HL-60 (cell line): Measurements from ENCODE around the gene HDGF.

Source experiments
- DNase-seq, 2 experiments: peaks; one replicate each; pipeline ENCODE4 v3.0.0-alpha.2; 2010 to 2020; ENCODE audit warnings: low read depth in 1 of 2, low spot score in 1 of 2
- H3K27ac ChIP-seq: fragments of 250-450 bp; sonication (Bioruptor Pico); replicated peaks from 2 replicates; pipeline ENCODE4 v1.5.1; 2020; ENCODE audit warnings: mild to moderate bottlenecking, moderate library complexity
- H3K27me3 ChIP-seq: fragments of 250-450 bp; sonication (Bioruptor Pico); 2 replicates; pipeline ENCODE4 v1.5.1; 2021; ENCODE audit warnings: mild to moderate bottlenecking, moderate library complexity; ENCODE audit not compliant: insufficient read depth, poor library complexity, severe bottlenecking
- H3K4me3 ChIP-seq: replicated peaks from 2 replicates; pipeline ENCODE4 v1.5.1; 2011; ENCODE audit warnings: mild to moderate bottlenecking, control low read depth, low read length; ENCODE audit not compliant: insufficient read depth
- CTCF ChIP-seq: IDR thresholded peaks from one replicate; pipeline ENCODE4 v1.5.1; 2011; ENCODE audit warnings: low read length, control low read depth, inconsistent platforms; ENCODE audit not compliant: insufficient read depth
- GABPA ChIP-seq: IDR thresholded peaks from 2 replicates; pipeline ENCODE4 v1.6.1; 2012; ENCODE audit warnings: low read depth
- POLR2AphosphoS5 ChIP-seq: IDR thresholded peaks from 2 replicates; pipeline ENCODE4 v1.6.1; 2012; ENCODE audit warnings: low read depth
- REST ChIP-seq: IDR thresholded peaks from 2 replicates; pipeline ENCODE4 v1.6.1; 2012; ENCODE audit warnings: low read depth; ENCODE audit not compliant: insufficient replicate concordance
- SPI1 ChIP-seq: IDR thresholded peaks from 2 replicates; pipeline ENCODE4 v1.6.1; 2012; ENCODE audit warnings: low read depth, mild to moderate bottlenecking, borderline replicate concordance

HDGF gene

GRCh38 chr1:156717351-156717750 is 34.1 kb downstream of the HDGF start:
- Histone ChIP-seq H3K27me3 (no peaks in the 10 kb centered on the region), H3K4me3 (no peak overlapping the region), H3K27ac (no peak overlapping the region)
- no peak for DNase-seq
- TF ChIP-seq GABPA: no peak
- no peak for TF ChIP-seq CTCF
- TF ChIP-seq POLR2AphosphoS5: no peak
- no peak for TF ChIP-seq REST
- TF ChIP-seq SPI1: no peak

GRCh38 chr1:156714830-156715229 is 36.6 kb downstream of the HDGF start:
- TF ChIP-seq SPI1: no peak
- no peak for TF ChIP-seq GABPA
- no peak for TF ChIP-seq POLR2AphosphoS5
- no peak for TF ChIP-seq CTCF
- no peak for TF ChIP-seq REST
- no peak overlapping the region for H3K4me3 ChIP-seq
- no peak overlapping the region for H3K27ac ChIP-seq
- DNase-seq: no peak
- H3K27me3 ChIP-seq: no peaks in the 10 kb centered on the region

- no peak for TF ChIP-seq SPI1
- no peak for TF ChIP-seq GABPA
- no peak for DNase-seq
- H3K27me3 ChIP-seq: peaks cover 7% of the 10 kb centered on the region
- H3K27ac ChIP-seq: no peak overlapping the region
- H3K4me3 ChIP-seq: no peak overlapping the region
Measured at GRCh38 chr1:156712626-156713025, 38.8 kb downstream of the HDGF start.

- H3K27ac ChIP-seq: no peak overlapping the region
- TF ChIP-seq POLR2AphosphoS5 (no peak), CTCF (no peak), GABPA (no peak), SPI1 (no peak), REST (no peak)
- no peak for DNase-seq
- H3K4me3 ChIP-seq: no peak overlapping the region
- H3K27me3 ChIP-seq: peaks cover 14% of the 10 kb centered on the region
Measured at GRCh38 chr1:156711011-156711817, 40.3 kb downstream of the HDGF start.
